HG02798 (cell line): Measurements from ENCODE around the gene L1CAM.

Experiments
- ATAC-seq: cut with Tn5 transposase; IDR thresholded peaks from one replicate; pipeline ENCODE4 v1.9.1; 2021; ENCODE audit warnings: mild to moderate bottlenecking; ENCODE audit not compliant: unreplicated experiment, poor library complexity

L1CAM gene

GRCh38 chrX:153813161-153813560, 72.8 kb downstream of the L1CAM start:
- ATAC-seq, result no peak

GRCh38 chrX:153812220-153812619, 73.8 kb downstream of the L1CAM start:
- no peak for ATAC-seq
